Measurements from ENCODE around the gene BNIP2.
"Not testable (repeated sequence)": the region's sequence is repeated elsewhere in the genome, so short reads cannot be mapped to it uniquely, and the experiment has no call there.

- not testable (repeated sequence) for TF ChIP-seq POLR2A (IDR thresholded peaks at IDR 0.05; ENCODE audit: low read length); HDAC2 (IDR thresholded peaks at IDR 0.05); EP300 (IDR thresholded peaks at IDR 0.05); MAFK (IDR thresholded peaks at IDR 0.05; ENCODE audit: partially characterized antibody); JUNB (IDR thresholded peaks at IDR 0.05); FOSB (CRISPR knock-in tag; IDR thresholded peaks at IDR 0.05); PHF8 (IDR thresholded peaks at IDR 0.05; ENCODE audit: borderline replicate concordance, low read depth); NFE2L2 (conservative IDR thresholded peaks at IDR 0.05; ENCODE audit: low read length); KDM5A (IDR thresholded peaks at IDR 0.05); POLR2AphosphoS2 (conservative IDR thresholded peaks at IDR 0.05; ENCODE audit: low read length); MYC (IDR thresholded peaks at IDR 0.05; ENCODE audit: borderline replicate concordance, low read length)
- TF ChIP-seq, protein P1, sequence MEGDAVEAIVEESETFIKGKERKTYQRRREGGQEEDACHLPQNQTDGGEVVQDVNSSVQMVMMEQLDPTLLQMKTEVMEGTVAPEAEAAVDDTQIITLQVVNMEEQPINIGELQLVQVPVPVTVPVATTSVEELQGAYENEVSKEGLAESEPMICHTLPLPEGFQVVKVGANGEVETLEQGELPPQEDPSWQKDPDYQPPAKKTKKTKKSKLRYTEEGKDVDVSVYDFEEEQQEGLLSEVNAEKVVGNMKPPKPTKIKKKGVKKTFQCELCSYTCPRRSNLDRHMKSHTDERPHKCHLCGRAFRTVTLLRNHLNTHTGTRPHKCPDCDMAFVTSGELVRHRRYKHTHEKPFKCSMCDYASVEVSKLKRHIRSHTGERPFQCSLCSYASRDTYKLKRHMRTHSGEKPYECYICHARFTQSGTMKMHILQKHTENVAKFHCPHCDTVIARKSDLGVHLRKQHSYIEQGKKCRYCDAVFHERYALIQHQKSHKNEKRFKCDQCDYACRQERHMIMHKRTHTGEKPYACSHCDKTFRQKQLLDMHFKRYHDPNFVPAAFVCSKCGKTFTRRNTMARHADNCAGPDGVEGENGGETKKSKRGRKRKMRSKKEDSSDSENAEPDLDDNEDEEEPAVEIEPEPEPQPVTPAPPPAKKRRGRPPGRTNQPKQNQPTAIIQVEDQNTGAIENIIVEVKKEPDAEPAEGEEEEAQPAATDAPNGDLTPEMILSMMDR (IDR thresholded peaks at IDR 0.05) = not testable (repeated sequence)
- TF ChIP-seq, protein P2, sequence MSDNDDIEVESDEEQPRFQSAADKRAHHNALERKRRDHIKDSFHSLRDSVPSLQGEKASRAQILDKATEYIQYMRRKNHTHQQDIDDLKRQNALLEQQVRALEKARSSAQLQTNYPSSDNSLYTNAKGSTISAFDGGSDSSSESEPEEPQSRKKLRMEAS (IDR thresholded peaks at IDR 0.05) = not testable (repeated sequence)
- TF ChIP-seq, protein P3, sequence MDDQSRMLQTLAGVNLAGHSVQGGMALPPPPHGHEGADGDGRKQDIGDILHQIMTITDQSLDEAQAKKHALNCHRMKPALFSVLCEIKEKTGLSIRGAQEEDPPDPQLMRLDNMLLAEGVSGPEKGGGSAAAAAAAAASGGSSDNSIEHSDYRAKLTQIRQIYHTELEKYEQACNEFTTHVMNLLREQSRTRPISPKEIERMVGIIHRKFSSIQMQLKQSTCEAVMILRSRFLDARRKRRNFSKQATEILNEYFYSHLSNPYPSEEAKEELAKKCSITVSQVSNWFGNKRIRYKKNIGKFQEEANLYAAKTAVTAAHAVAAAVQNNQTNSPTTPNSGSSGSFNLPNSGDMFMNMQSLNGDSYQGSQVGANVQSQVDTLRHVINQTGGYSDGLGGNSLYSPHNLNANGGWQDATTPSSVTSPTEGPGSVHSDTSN (IDR thresholded peaks at IDR 0.05) = not testable (repeated sequence)
Observed at GRCh38 chr15:59645812-59646211, 43.3 kb downstream of the BNIP2 start.
